ENCODE data around the gene IFI30. TPM values are rescaled to one million over a fixed set of nuclear protein-coding genes. Genes with fewer than 3 reads are reported as not detected.
A peak's percentile ranks its signal among the peaks of the same experiment; 100 is the strongest.
"Not testable (repeated sequence)": the region's sequence is repeated elsewhere in the genome, so short reads cannot be mapped to it uniquely, and the experiment has no call there.

Gene IFI30
- total RNA-seq, 3 donors from 2014 or later: 46.6 to 122 (median 49.4) TPM

- ATAC-seq (no peak), DNase-seq (peak in 2 of 3 donors; percentile 56 to 71)
- H3K4me1 ChIP-seq (ENCODE audit: low read depth): peaks cover under 1% of the 10 kb centered on the region
- intact Hi-C loops (cut with DNase I, micrococcal nuclease): loop anchor here in 1 of 2 donors (10.0 kb wide), 1 partner anchor 46 kb away; a partner anchor contains a TSS
- no peaks in the 10 kb centered on the region for H3K9me3 ChIP-seq
- peak; percentile 32 for TF ChIP-seq CTCF (IDR thresholded peaks at IDR 0.05)
- peaks cover 5% of the 10 kb centered on the region for H3K36me3 ChIP-seq (ENCODE audit: low read depth)
- no peak overlapping the region for H3K4me3 ChIP-seq
Observed at GRCh38 chr19:18208098-18208951, 34.7 kb downstream of the IFI30 start.

- ATAC-seq; H3K9me3 ChIP-seq; H3K4me1 ChIP-seq (ENCODE audit: low read depth); H3K36me3 ChIP-seq (ENCODE audit: low read depth); DNase-seq; H3K4me3 ChIP-seq: not testable (repeated sequence)
- intact Hi-C loops (cut with DNase I, micrococcal nuclease): loop anchor here (5.0 to 10.0 kb wide), 2 partner anchors 37 to 45 kb away; a partner anchor contains a TSS
Observed at GRCh38 chr19:18209912-18210311, 36.3 kb downstream of the IFI30 start.

GRCh38 chr19:18211683-18212082 lies 38.1 kb downstream of the IFI30 start:
- TF ChIP-seq CTCF (IDR thresholded peaks at IDR 0.05): no peak
- DNase-seq (no peak), ATAC-seq (no peak)
- no peak overlapping the region for H3K4me3 ChIP-seq
- intact Hi-C loops (cut with DNase I, micrococcal nuclease): loop anchor here in 1 of 2 donors (5.0 kb wide), 1 partner anchor 36 kb away; no protein-coding TSS in a partner anchor
- no peaks in the 10 kb centered on the region for H3K36me3 ChIP-seq (ENCODE audit: low read depth)
- H3K4me1 ChIP-seq (ENCODE audit: low read depth): no peaks in the 10 kb centered on the region
- no peaks in the 10 kb centered on the region for H3K9me3 ChIP-seq

GRCh38 chr19:18214779-18215433 lies 41.3 kb downstream of the IFI30 start:
- Histone ChIP-seq H3K9me3 (no peaks in the 10 kb centered on the region), H3K4me3 (no peak overlapping the region), H3K36me3 (ENCODE audit: low read depth) (no peaks in the 10 kb centered on the region), H3K4me1 (ENCODE audit: low read depth) (no peaks in the 10 kb centered on the region)
- TF ChIP-seq CTCF (IDR thresholded peaks at IDR 0.05): no peak
- ATAC-seq (no peak), DNase-seq (no peak)
- intact Hi-C loops (cut with DNase I, micrococcal nuclease): loop anchor here in 1 of 2 donors (5.0 kb wide), 1 partner anchor 32 kb away; no protein-coding TSS in a partner anchor

- no peaks in the 10 kb centered on the region for H3K4me1 ChIP-seq (ENCODE audit: low read depth)
- H3K4me3 ChIP-seq: no peak overlapping the region
- no peak for DNase-seq
- no peaks in the 10 kb centered on the region for H3K9me3 ChIP-seq
- ATAC-seq: no peak
- intact Hi-C loops (cut with DNase I, micrococcal nuclease): no loop called here
- H3K36me3 ChIP-seq (ENCODE audit: low read depth): no peaks in the 10 kb centered on the region
- no peak for TF ChIP-seq CTCF (IDR thresholded peaks at IDR 0.05)
Observed at GRCh38 chr19:18216789-18217188, 43.2 kb downstream of the IFI30 start.

- intact Hi-C loops (cut with DNase I, micrococcal nuclease): no loop called here
- no peaks in the 10 kb centered on the region for H3K4me1 ChIP-seq (ENCODE audit: low read depth)
- no peaks in the 10 kb centered on the region for H3K9me3 ChIP-seq
- ATAC-seq: no peak
- DNase-seq: no peak
- no peak for TF ChIP-seq CTCF (IDR thresholded peaks at IDR 0.05)
- H3K4me3 ChIP-seq: no peak overlapping the region
- H3K36me3 ChIP-seq (ENCODE audit: low read depth): no peaks in the 10 kb centered on the region
Observed at GRCh38 chr19:18218159-18218558, 44.5 kb downstream of the IFI30 start.

Data from mucosa of descending colon (tissue), 3 donors.